HG03521 (cell line): ENCODE measurements around the gene SNAPC4.

Experiments used
- ATAC-seq: cut with Tn5 transposase; IDR thresholded peaks from one replicate; pipeline ENCODE4 v1.9.1; 2021; ENCODE audit warnings: mild to moderate bottlenecking, moderate library complexity; ENCODE audit not compliant: unreplicated experiment

The SNAPC4 gene

GRCh38 chr9:136393531-136393930 is 6.4 kb downstream of the SNAPC4 start:
- no peak for ATAC-seq

DNA sequence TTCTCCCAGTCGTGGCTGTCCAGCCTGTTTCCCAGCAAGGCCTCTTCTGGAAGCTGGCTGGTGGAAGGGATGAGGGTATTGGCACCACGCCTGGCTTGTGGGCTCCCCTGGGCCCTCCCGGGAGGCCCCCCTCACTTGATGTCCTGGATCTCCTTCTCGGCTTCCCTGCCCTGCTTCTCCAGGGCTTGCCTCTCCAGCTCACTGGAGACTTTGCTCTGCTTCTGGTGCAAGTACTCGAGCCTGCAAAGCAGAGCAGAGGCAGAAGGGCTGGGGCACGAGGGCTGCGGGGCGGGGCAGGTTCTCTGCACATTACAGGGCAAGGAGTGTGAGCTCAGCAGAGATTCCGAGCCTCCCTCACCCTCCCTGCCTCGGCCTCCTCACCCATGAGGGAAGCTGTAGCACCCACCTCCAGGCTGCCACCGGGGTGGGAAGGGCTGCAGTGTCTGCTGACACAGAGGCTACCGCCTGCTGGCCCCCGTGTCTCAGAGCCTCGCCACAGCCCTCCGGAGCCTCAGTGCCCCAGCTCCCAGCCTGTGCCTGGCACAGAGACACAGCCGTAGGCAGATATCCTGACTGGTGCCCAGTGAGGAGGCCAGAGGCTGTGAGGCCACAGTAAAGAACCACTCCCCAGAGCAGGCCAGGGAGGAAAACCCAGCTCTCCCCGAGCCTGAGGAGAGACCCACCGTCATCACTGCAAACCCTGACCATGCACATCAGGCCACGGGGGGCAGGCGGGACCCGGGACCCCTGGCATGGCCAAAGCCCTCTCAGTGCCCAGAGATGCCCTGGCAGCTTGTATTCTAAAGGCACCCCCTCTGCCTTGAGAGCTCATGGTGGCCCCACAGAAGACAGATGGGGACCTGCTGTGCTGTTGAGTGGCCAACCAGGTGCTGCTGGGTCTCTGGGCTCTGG is 7.2 kb downstream of the SNAPC4 start:
- no peak for ATAC-seq

GRCh38 chr9:136391737-136392537 is 8.0 kb downstream of the SNAPC4 start:
- ATAC-seq = no peak

- ATAC-seq = no peak
These were observed 10.6 kb downstream of the SNAPC4 start for GRCh38 chr9:136389396-136389795.

- ATAC-seq = no peak
These were observed 12.8 kb downstream of the SNAPC4 start for GRCh38 chr9:136387217-136387616.

GRCh38 chr9:136386018-136386417 is 14.0 kb downstream of the SNAPC4 start:
- no peak for ATAC-seq

GRCh38 chr9:136385015-136385414 is 15.0 kb downstream of the SNAPC4 start:
- no peak for ATAC-seq

DNA sequence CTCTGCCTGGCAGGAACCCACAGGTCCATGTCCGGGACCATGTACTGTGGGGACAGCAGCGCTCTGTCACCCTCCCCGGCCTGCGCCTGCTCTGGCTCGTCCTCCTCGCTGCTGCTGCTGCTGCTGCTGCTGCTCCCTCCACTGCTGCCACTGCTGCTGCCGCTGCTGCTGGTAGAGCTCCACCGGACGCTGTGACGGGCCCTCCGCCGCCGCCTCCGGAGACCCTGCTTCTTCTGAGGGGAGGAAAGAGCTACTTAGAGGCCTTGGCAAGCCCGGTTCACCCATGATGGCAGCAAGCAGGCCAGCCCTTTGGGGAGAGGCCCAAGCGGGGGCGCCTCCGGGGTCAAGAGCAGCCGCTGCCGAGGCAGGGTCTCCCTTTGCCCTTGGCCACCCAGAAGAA is 16.5 kb downstream of the SNAPC4 start:
- ATAC-seq = no peak

DNA sequence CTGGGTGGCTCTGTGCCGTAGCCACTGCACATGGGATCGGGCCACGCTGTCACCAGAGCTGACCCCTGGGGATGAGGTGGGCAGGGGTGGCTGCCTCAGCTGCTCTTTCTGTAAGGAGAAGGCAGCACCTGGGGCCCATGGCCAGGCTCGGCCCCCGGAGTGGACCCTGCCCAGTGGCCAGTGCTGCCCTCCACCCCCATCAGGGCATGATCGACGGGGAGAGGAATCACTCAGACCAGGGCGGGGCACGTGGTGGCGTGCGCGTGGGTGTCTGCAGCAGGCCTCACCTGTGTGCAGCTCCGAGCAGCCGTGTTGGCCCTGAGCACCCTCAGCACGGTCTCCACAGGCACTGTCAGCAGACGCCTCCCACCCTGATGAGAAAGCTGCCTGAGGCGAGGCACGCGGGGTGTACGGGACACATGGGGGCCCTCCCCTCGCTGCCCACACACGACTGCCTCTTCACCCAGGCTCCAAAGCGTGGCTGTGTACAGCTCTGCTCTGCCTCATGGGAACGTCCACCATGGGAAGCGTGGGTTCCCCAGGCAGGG is 17.9 kb downstream of the SNAPC4 start:
- ATAC-seq = no peak

DNA sequence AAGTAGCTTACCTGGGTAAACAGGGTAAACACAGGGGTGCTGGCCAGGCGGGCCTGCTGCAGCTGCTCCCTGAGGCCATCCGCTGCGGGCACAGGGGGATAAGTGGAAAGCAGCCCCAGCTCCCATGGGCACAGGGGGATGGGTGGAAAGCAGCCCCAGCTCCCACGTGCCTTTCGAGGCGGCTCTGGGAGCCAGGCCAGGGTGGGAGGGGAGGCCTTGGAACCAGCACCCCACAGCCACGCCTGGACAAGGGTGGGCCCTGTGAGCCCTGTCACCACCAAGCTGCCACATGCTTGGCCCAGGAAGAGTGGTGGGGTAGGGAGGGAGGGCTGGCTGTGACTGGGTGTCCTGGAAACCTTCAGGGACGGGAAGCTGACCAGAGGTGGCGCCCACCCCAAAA is 18.7 kb downstream of the SNAPC4 start:
- ATAC-seq = no peak

GRCh38 chr9:136380381-136380780 is 19.6 kb downstream of the SNAPC4 start:
- ATAC-seq = no peak

DNA sequence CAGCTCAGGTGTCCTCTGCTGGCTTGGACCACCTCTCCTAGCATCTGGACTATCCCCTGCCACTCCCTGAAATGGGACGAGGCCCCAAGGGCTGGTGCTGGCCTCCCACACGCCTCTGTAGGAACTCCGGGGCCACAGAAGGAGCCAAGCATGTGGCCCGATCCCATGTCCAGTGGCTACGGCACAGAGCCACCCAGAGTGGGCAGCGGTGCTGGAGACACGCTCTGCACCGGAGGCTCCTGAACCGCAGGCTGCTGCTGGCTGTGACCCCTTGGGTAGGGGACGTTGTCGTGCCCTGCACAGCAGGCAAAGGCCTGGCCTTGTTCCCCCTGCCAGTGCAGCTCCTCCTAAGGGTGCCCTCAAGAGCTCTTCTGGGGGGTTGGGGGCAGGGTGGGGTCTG is 20.1 kb downstream of the SNAPC4 start:
- ATAC-seq = no peak

DNA sequence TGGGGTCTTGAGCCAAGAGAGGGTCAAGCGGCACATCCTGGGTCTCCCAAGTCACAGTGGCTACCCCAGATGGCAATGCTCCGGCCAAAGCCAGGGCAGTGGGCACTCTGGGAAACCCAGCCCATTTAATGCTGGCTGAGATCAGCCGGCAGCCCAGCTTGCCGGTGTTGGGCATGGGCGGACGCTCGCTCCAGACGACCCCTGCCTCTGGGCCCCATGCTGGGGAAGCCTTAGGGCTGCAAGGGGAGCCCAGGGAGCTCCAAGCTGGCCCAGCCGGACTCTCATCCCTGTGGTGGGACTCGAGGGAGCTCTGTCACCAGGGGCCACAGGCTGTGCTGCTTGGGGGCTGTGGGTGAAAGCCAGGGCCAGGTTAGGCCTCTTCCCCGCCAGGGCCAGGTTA is 20.6 kb downstream of the SNAPC4 start:
- ATAC-seq = no peak

DNA sequence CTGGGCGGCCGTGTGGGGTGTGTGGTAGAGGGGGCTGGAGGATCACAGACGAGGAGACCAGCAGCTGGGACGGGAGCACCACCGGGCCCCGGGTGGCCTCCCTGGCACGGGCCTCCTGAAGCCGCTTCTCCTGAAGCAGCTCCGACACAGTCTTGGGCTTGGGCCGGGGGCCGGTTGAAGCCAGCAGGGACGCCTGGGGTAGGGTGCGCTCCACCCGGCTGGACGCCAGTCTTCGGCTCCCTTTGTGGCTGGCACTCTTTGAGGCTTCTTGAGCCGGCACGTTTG is 21.0 kb downstream of the SNAPC4 start:
- ATAC-seq = no peak

DNA sequence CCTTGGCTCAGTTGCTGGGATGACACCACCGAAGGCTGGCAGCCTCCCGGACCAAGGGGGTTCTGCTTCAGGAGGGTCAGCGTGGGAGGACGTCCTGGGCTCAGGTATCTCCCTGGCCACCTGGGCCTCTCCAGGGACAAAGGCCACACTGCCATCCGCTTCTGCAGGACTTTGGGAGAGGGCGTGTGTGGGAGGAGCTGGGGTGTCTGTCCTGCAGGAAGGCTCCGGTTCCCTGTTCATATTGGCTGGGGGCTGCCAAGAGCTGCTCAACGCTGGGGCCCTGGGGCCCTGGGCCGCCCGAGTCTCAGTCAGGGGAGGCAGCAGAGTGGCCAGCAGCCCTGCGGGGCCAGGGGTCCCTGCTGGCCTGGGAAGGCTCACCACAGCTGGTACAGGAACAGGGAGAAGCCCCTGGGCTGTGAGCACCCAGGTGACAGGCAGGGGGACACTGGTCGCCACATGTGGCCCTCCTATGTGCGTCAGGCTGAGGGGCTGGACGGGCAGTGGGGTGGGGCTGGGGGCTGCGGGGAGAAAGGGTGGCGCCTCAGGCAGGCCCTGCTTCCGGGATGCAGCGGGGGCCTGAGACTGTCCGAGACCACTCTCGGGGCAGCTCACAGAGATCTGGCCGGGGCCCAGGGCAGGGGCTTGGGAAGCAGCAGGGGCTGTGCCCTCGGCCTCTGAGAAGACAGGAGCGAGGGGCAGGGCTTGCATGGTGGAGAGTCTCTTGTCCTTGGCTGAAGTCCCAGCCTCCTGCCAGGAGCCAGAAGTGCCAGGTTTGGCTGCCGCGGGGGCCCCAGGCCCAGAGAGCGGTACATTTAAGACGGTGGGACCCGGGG is 21.6 kb downstream of the SNAPC4 start:
- no peak for ATAC-seq

- no peak for ATAC-seq
These were observed 22.4 kb downstream of the SNAPC4 start for GRCh38 chr9:136377341-136378169.

DNA sequence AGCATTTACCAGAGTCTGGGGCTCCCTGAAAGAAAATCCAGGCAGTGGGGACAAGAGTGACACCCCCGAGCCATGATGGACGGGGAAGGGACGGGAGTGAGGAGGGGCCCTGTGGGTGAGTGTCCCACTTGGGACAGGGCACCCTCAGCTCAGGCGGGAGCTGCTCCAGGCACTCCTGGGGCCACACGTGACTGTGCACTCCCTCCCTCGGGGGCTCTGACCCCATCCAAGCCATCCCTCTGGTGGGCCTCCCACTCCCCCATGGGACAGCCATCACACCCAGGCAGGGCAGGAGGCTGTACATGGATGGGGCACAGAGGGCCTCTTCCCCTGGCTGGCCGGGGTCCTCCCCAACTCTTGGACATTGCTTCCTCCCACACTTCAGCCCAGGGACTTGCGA is 23.5 kb downstream of the SNAPC4 start:
- no peak for ATAC-seq

GRCh38 chr9:136375096-136375495 is 24.9 kb downstream of the SNAPC4 start:
- no peak for ATAC-seq

- no peak for ATAC-seq
These were observed 25.8 kb downstream of the SNAPC4 start for GRCh38 chr9:136374183-136374575.
